ENCODE results near the gene SLTM.

DNA sequence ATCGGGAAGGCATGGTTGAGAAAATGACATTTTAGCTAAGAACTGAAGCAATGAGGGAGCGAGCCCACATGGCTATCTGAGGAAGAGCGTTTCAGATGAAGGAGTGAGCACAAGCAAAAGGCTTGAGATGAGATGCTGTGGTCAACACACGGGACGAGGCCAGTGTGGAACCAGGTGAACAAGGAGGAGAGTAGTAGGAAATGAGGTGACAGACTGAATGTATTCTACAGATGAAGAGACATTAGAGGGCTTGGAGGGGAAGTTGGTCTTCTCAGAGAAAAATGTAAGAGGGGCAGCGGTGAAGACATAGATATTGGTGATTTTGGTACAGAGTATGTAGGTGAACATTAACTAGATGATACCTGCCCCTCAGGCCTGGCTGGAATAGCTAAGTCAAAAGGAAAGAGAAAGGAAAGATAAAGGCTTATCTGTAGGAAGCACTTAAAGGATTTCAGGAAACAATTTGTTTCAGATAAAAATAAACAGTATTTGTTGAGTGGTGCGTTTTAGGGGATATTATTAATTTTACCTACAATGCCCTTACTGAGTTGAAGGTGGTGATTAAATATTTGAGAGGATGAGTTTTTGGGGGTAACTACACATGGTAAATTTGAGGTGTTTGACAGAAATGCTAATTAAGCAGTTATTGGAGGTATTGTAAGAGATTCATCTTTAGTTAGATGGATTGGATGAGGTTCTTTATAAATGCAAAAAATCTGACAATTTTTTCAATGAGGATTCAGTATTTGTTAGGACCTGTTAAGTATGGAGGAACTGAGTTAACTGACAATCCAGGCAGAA is 57.0 kb downstream of the SLTM start:
- no peak for TF ChIP-seq EZH2phosphoT487 (IDR thresholded peaks at IDR 0.05; ENCODE audit: low read length)
- no peak for TF ChIP-seq CTCF (IDR thresholded peaks at IDR 0.05; ENCODE audit: low read length)
- TF ChIP-seq EZH2 (optimal IDR thresholded peaks at IDR 0.05; ENCODE audit: low read depth, low read length): no peak

All from MM.1S (cell line).